Measurements from ENCODE around the gene XCR1.

Gene XCR1

GRCh38 chr3:45984331-45985312, 42.7 kb downstream of the XCR1 start:
- DNase-seq (ENCODE audit: low read depth in 3 of 3): no peak

GRCh38 chr3:45983770-45984169, 43.5 kb downstream of the XCR1 start:
- no peak for DNase-seq (ENCODE audit: low read depth in 3 of 3)

- no peak for DNase-seq (ENCODE audit: low read depth in 3 of 3)
These were observed 45.8 kb downstream of the XCR1 start for GRCh38 chr3:45981346-45982074.

- no peak for DNase-seq (ENCODE audit: low read depth in 3 of 3)
These were observed 46.5 kb downstream of the XCR1 start for GRCh38 chr3:45980819-45981218.

- DNase-seq (ENCODE audit: low read depth in 3 of 3): no peak
These were observed 47.0 kb downstream of the XCR1 start for GRCh38 chr3:45980229-45980813.

- DNase-seq (ENCODE audit: low read depth in 3 of 3): no peak
These were observed 47.9 kb downstream of the XCR1 start for GRCh38 chr3:45979378-45979777.

- peak in 1 of 3 experiments; percentile 30 for DNase-seq (ENCODE audit: low read depth in 3 of 3)
These were observed 49.1 kb downstream of the XCR1 start for GRCh38 chr3:45978006-45978761.

- no peak for DNase-seq (ENCODE audit: low read depth in 3 of 3)
These were observed 50.8 kb downstream of the XCR1 start for GRCh38 chr3:45976191-45977091.

- DNase-seq (ENCODE audit: low read depth in 3 of 3): no peak
These were observed 51.6 kb downstream of the XCR1 start for GRCh38 chr3:45975686-45976085.

- DNase-seq (ENCODE audit: low read depth in 3 of 3): no peak
These were observed 52.6 kb downstream of the XCR1 start for GRCh38 chr3:45974686-45975085.

GRCh38 chr3:45972534-45973402, 54.5 kb downstream of the XCR1 start:
- DNase-seq (ENCODE audit: low read depth in 3 of 3): no peak

- no peak for DNase-seq (ENCODE audit: low read depth in 3 of 3)
These were observed 57.3 kb downstream of the XCR1 start for GRCh38 chr3:45969953-45970352.

GRCh38 chr3:45969116-45969515, 58.2 kb downstream of the XCR1 start:
- no peak for DNase-seq (ENCODE audit: low read depth in 3 of 3)

- DNase-seq (ENCODE audit: low read depth in 3 of 3): no peak
These were observed 58.6 kb downstream of the XCR1 start for GRCh38 chr3:45968706-45969105.

GRCh38 chr3:45968149-45968548, 59.1 kb downstream of the XCR1 start:
- DNase-seq (ENCODE audit: low read depth in 3 of 3): no peak

- no peak for DNase-seq (ENCODE audit: low read depth in 3 of 3)
These were observed 59.6 kb downstream of the XCR1 start for GRCh38 chr3:45967724-45968123.

All from stimulated activated CD4-positive, alpha-beta T cell treated with anti-CD3 and anti-CD28 coated beads, TNF-alpha, amount 100 ng/mL, for 4 hours (primary cell).